Activated CD4-positive, alpha-beta memory T cell treated with anti-CD3 and anti-CD28 coated beads for 36 hours (primary cell): ENCODE data around the gene LRP6. TPM values are rescaled to one million over a fixed set of nuclear protein-coding genes. Genes with fewer than 3 reads are reported as not detected.
"Not testable (repeated sequence)": the region's sequence is repeated elsewhere in the genome, so short reads cannot be mapped to it uniquely, and the experiment has no call there.

Source experiments
- CTCF ChIA-PET: fragments of 350-600 bp; sonication (Branson Sonifier 250); formaldehyde crosslinking; loops from one replicate; lab custom pipeline; 2021; ENCODE audit warnings: antibody characterized with exemption, inconsistent platforms; lab: Charles Lee
- POLR2A ChIA-PET: fragments of 350-600 bp; sonication (Branson Sonifier 250); formaldehyde crosslinking; loops from one replicate; lab custom pipeline; 2021; ENCODE audit warnings: antibody characterized with exemption; lab: Charles Lee
- DNase-seq: peaks from one replicate; pipeline ENCODE4 v3.0.0-alpha.2; 2020
- H3K27ac Mint-ChIP-seq: one replicate; pipeline ENCODE4 v1.8.0; 2021; ENCODE audit warnings: mixed read lengths
- H3K27me3 Mint-ChIP-seq: one replicate; pipeline ENCODE4 v1.8.0; 2021; ENCODE audit warnings: mixed read lengths
- H3K36me3 Mint-ChIP-seq: one replicate; pipeline ENCODE4 v1.8.0; 2021; ENCODE audit warnings: mixed read lengths
- H3K4me1 Mint-ChIP-seq: one replicate; pipeline ENCODE4 v1.8.0; 2021; ENCODE audit warnings: low read depth, mixed read lengths
- H3K4me3 Mint-ChIP-seq: one replicate; pipeline ENCODE4 v1.8.0; 2021; ENCODE audit warnings: mild to moderate bottlenecking, mixed read lengths
- H3K9me3 Mint-ChIP-seq: one replicate; pipeline ENCODE4 v1.8.0; 2021; ENCODE audit warnings: mixed read lengths
- intact Hi-C: fragments of 100-400 bp; cut with micrococcal nuclease; formaldehyde crosslinking; loops from one replicate; pipeline ENCODE4 v1.15.1; 2023
- total RNA-seq, 2 experiments: library from RNA; stranded (reverse); gene quantifications; one replicate each; pipeline ENCODE4 v1.2.3, GENCODE V29; 2021

LRP6 gene
- 1 to 10 TPM; 2.5 to 2.6 TPM for total RNA-seq

- CTCF ChIA-PET = interaction anchor here (1.2 to 1.5 kb wide), 3 partner anchors 15 to 67 kb away, joined by 3 to 4 read pairs (median 3); no protein-coding TSS in a partner anchor
- POLR2A ChIA-PET = interaction anchor here (0.8 to 1.5 kb wide), 2 partner anchors 12 to 45 kb away, joined by 3 to 4 read pairs; no protein-coding TSS in a partner anchor
- intact Hi-C loops = loop anchor here (2.0 to 10.0 kb wide), 2 partner anchors 68 to 192 kb away; partner anchors contain the start of gene BCL2L14
Observed at GRCh38 chr12:12266873-12267741, at the start of gene LRP6. Gene LRP6 (minus strand): TSS chr12:12267044. CDS start chr12:12266735, 309 bp downstream.

DNA sequence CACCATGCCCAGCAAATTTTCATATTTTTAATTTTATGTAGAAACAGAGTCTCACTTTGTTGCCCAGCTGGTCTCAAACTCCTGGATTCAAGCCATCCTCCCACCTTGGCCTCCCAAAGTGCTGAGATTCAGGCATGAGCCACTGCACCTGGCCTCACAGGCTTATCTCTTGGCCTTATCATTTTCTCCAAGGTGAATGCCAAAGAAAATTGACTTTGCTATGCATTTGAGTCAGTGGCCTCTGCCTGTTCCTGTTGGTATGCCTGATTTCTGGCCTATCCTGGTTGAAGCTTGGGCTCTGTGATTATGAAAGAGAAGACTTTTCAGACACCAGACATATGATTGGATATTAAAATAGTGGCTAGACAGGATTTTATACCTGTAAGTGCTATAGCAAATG, 49.0 kb upstream of the LRP6 start:
- CTCF ChIA-PET = interaction anchor here (2.7 kb wide), 1 partner anchor 12 kb away, joined by 9 read pairs; no protein-coding TSS in a partner anchor

More at GRCh38 chr12:12266873-12267741, at the start of gene LRP6:
- peak; percentile 81 for DNase-seq
- H3K4me1 Mint-ChIP-seq = peaks cover 13% of the 10 kb centered on the region
- H3K27ac Mint-ChIP-seq = peak within 1 kb of the TSS; percentile 8
- H3K9me3 Mint-ChIP-seq = no peaks in the 10 kb centered on the region
- peaks cover 22% of the 10 kb centered on the region for H3K27me3 Mint-ChIP-seq
- H3K4me3 Mint-ChIP-seq = peak within 1 kb of the TSS; percentile 83
- no peaks in the 10 kb centered on the region for H3K36me3 Mint-ChIP-seq

GRCh38 chr12:12310695-12311094, 43.9 kb upstream of the LRP6 start:
- H3K27me3 Mint-ChIP-seq, H3K36me3 Mint-ChIP-seq, CTCF ChIA-PET, DNase-seq, H3K9me3 Mint-ChIP-seq, H3K27ac Mint-ChIP-seq, POLR2A ChIA-PET, intact Hi-C loops, H3K4me1 Mint-ChIP-seq, H3K4me3 Mint-ChIP-seq: not testable (repeated sequence)

More for the DNA sequence above, 49.0 kb upstream of the LRP6 start:
- DNase-seq = no peak
- intact Hi-C loops = no loop called here
- Mint-ChIP-seq H3K27ac (no peak overlapping the region), H3K36me3 (no peaks in the 10 kb centered on the region), H3K4me3 (no peak overlapping the region), H3K4me1 (peaks cover 3% of the 10 kb centered on the region), H3K27me3 (peaks cover 4% of the 10 kb centered on the region), H3K9me3 (no peaks in the 10 kb centered on the region)
- POLR2A ChIA-PET = no interaction called here

DNA sequence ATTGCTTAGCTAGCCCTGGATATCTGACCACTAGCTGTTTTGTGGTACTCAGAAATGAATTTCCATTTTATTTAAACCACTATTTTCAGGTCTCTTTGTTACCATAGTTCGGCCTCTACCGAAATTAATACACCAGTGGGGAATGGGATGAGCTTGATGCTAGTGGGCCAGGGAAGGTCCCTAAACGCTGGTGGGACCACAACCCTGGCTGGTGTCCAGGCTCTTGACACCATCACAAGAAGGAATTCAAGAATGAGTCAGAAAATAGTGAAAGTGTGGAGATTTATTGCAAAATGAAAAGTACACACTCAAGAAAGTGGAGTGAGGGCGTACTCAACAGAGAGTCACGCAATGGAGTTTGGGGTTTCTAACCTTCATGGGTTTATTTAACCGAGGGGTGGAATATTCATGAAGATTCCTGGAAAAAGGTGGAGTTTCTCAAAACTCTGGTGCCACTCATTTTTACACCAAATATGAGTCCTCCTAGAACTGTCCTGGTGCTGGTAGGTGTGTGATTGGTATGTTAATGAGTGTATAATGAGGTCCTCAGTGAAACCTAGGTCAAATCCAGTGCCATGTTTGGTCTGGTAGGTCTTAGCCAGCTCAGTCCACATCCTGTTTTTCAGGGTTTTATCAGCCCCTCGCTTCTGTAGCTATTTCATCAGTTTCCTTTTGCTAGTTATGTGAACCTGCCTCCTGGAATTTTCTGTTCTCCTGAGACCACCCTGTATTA, 38.9 kb upstream of the LRP6 start:
- intact Hi-C loops = no loop called here
- peak; percentile 16 for DNase-seq
- ChIA-PET CTCF (interaction anchor here (2.9 kb wide), 1 partner anchor 23 kb away, joined by 9 read pairs; no protein-coding TSS in a partner anchor), POLR2A (no interaction called here)
- Mint-ChIP-seq H3K36me3 (no peaks in the 10 kb centered on the region), H3K27me3 (peaks cover 7% of the 10 kb centered on the region), H3K4me1 (peaks cover 4% of the 10 kb centered on the region), H3K9me3 (no peaks in the 10 kb centered on the region), H3K27ac (no peak overlapping the region), H3K4me3 (no peak overlapping the region)

GRCh38 chr12:12302976-12303375, 36.1 kb upstream of the LRP6 start:
- ChIA-PET CTCF (no interaction called here), POLR2A (no interaction called here)
- no peak for DNase-seq
- H3K9me3 Mint-ChIP-seq = no peaks in the 10 kb centered on the region
- intact Hi-C loops = no loop called here
- no peaks in the 10 kb centered on the region for H3K36me3 Mint-ChIP-seq
- no peak overlapping the region for H3K27ac Mint-ChIP-seq
- peaks cover 4% of the 10 kb centered on the region for H3K4me1 Mint-ChIP-seq
- H3K4me3 Mint-ChIP-seq = no peak overlapping the region
- peaks cover 7% of the 10 kb centered on the region for H3K27me3 Mint-ChIP-seq

GRCh38 chr12:12301122-12301521, 34.3 kb upstream of the LRP6 start:
- DNase-seq = no peak
- POLR2A ChIA-PET = interaction anchor here (0.6 kb wide), 1 partner anchor 17 kb away, joined by 3 read pairs; no protein-coding TSS in a partner anchor
- Mint-ChIP-seq H3K27me3 (peaks cover 6% of the 10 kb centered on the region), H3K9me3 (no peaks in the 10 kb centered on the region), H3K4me1 (peaks cover 3% of the 10 kb centered on the region), H3K36me3 (no peaks in the 10 kb centered on the region), H3K27ac (no peak overlapping the region), H3K4me3 (no peak overlapping the region)
- CTCF ChIA-PET = no interaction called here
- intact Hi-C loops = no loop called here

- CTCF ChIA-PET = no interaction called here
- H3K27me3 Mint-ChIP-seq = peaks cover 2% of the 10 kb centered on the region
- intact Hi-C loops = no loop called here
Observed at GRCh38 chr12:12297201-12297830, 30.5 kb upstream of the LRP6 start.

GRCh38 chr12:12294215-12295005, 27.6 kb upstream of the LRP6 start:
- CTCF ChIA-PET = no interaction called here
- no peaks in the 10 kb centered on the region for H3K9me3 Mint-ChIP-seq
- H3K4me1 Mint-ChIP-seq = no peaks in the 10 kb centered on the region
- POLR2A ChIA-PET = no interaction called here
- no peak overlapping the region for H3K4me3 Mint-ChIP-seq
- no peaks in the 10 kb centered on the region for H3K27me3 Mint-ChIP-seq
- no peaks in the 10 kb centered on the region for H3K36me3 Mint-ChIP-seq
- no peak overlapping the region for H3K27ac Mint-ChIP-seq
- DNase-seq = no peak
- intact Hi-C loops = no loop called here

More at GRCh38 chr12:12297201-12297830, 30.5 kb upstream of the LRP6 start:
- Mint-ChIP-seq H3K36me3 (no peaks in the 10 kb centered on the region), H3K9me3 (no peaks in the 10 kb centered on the region), H3K4me1 (no peaks in the 10 kb centered on the region), H3K4me3 (no peak overlapping the region), H3K27ac (no peak overlapping the region)
- POLR2A ChIA-PET = no interaction called here
- DNase-seq = no peak

- H3K27me3 Mint-ChIP-seq = peaks cover 2% of the 10 kb centered on the region
- no peak for DNase-seq
- intact Hi-C loops = no loop called here
- no peaks in the 10 kb centered on the region for H3K9me3 Mint-ChIP-seq
- H3K4me3 Mint-ChIP-seq = no peak overlapping the region
- no peaks in the 10 kb centered on the region for H3K36me3 Mint-ChIP-seq
- no peak overlapping the region for H3K27ac Mint-ChIP-seq
- no peaks in the 10 kb centered on the region for H3K4me1 Mint-ChIP-seq
- ChIA-PET CTCF (no interaction called here), POLR2A (no interaction called here)
Observed at GRCh38 chr12:12290206-12290605, 23.4 kb upstream of the LRP6 start.

GRCh38 chr12:12286441-12286840, 19.6 kb upstream of the LRP6 start:
- Mint-ChIP-seq H3K27ac (no peak overlapping the region), H3K4me3 (no peak overlapping the region), H3K36me3 (no peaks in the 10 kb centered on the region), H3K4me1 (peaks cover 5% of the 10 kb centered on the region), H3K9me3 (no peaks in the 10 kb centered on the region), H3K27me3 (peaks cover 21% of the 10 kb centered on the region)
- no peak for DNase-seq
- POLR2A ChIA-PET = no interaction called here
- intact Hi-C loops = no loop called here
- CTCF ChIA-PET = interaction anchor here (0.6 kb wide), 2 partner anchors 121 to 174 kb away, joined by 3 read pairs; no protein-coding TSS in a partner anchor

GRCh38 chr12:12282761-12283425, 16.0 kb upstream of the LRP6 start:
- CTCF ChIA-PET = interaction anchor here (1.3 kb wide), 1 partner anchor 15 kb away, joined by 3 read pairs; no protein-coding TSS in a partner anchor
- Mint-ChIP-seq H3K4me1 (peaks cover 5% of the 10 kb centered on the region), H3K27ac (no peak overlapping the region), H3K36me3 (peaks cover under 1% of the 10 kb centered on the region), H3K27me3 (peaks cover 21% of the 10 kb centered on the region), H3K9me3 (peaks cover 1% of the 10 kb centered on the region), H3K4me3 (no peak overlapping the region)
- POLR2A ChIA-PET = no interaction called here
- no peak for DNase-seq
- intact Hi-C loops = no loop called here
